Retinal pigment epithelial cell (primary cell): Measurements from ENCODE around the gene PPFIBP1.
"Not testable (repeated sequence)": the region's sequence is repeated elsewhere in the genome, so short reads cannot be mapped to it uniquely, and the experiment has no call there.

ENCODE experiments used
- DNase-seq: peaks from one replicate; pipeline ENCODE4 v3.0.0-alpha.2; 2010; ENCODE audit warnings: low read depth
- H3K4me3 ChIP-seq: 2 replicates; pipeline ENCODE4 v1.5.1; 2011; ENCODE audit warnings: mild to moderate bottlenecking, low read length, control low read depth, moderate library complexity
- CTCF ChIP-seq: conservative IDR thresholded peaks from 2 replicates; pipeline ENCODE4 v1.5.1; 2011; ENCODE audit warnings: low read depth, low read length, control low read depth, inconsistent platforms

The PPFIBP1 gene

DNA sequence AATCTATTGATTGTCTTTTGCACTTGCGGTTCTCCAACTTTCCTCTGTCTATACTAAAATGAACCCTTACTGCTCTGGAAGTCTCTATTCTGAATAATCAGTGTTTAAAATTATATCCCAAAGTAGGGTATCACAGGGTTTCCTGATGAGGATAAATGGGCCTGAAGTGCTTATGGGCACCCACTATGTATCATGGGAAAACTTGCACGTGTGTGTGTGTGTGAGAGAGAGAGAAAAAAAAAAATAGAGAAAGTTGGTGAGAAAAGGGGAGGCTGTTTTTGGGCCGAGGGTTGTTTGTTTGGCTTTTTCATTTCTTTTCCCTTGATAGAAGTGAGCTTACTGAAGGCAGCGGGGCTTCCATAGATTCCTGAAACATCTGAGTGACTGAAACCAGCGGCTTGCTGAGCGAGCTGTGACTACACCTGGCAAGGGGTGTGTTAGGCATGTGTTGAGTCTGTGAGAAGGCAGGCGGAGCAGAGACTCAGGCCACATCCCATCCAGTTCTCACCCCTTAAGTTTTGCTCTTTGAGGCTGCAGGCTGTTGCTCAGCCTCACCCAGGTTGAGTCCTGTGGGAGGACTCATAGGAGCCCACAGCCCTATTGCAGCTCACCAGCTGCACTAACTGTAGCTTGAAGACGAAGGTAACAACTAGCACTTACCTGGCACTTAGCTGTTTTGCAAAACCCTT, 17.2 kb downstream of the PPFIBP1 start:
- TF ChIP-seq CTCF, result no peak

DNA sequence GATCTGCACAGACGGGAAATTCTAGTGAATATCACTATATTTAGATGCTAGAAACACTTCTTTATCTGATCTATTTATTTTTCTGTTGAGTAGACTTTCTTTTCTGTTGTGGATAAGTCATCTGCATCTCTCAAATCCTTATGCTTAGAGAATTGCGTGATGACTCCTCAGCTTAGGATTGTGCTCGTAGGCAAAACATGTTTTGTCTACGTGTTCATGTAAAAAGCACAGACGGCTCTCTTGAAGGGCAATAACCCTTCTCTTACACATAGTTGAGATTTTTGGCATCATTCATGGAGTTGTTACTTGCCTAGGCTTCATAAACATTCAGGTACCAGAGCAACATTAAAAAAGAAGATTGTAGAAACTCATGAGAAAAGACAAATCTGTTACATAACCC, 18.6 kb downstream of the PPFIBP1 start:
- H3K4me3 ChIP-seq, result no peak overlapping the region
- no peak for TF ChIP-seq CTCF
- DNase-seq, result no peak

More for the DNA sequence above, 17.2 kb downstream of the PPFIBP1 start:
- DNase-seq, result no peak
- H3K4me3 ChIP-seq, result no peak overlapping the region

DNA sequence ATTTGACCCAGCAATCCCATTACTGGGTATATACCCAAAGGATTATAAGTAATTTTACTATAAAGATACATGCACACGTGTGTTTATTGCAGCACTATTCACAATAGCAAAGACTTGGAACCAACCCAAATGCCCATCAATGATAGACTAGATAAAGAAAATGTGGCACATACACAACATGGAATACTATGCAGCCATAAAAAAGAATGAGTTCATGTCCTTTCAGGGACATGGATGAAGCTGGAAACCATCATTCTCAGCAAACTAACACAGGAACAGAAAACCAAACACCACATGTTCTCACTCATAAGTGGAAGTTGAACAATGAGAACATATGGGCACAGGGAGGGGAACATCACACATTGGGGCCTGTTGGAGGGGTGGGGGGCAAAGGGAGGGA, 20.9 kb downstream of the PPFIBP1 start:
- DNase-seq, H3K4me3 ChIP-seq: not testable (repeated sequence)

DNA sequence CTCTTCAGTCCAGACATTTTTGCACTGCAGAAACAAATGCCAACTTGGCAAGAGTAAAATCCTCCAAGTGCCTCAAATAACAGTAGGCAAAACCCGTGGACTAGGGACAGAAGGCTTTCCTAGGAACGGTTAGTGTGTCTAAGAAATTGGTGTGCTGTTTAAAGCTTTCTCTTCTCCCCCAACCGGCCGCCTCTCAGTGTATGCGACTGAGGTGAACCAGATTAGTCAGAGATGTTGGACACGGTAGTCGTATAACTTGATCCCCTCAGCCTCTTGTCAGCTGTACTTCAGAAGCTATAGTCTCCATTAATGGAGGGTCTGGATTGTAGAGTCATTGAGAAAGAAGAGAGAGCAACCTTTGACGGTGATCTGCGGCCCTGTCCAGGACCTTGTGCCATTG, 21.7 kb downstream of the PPFIBP1 start:
- DNase-seq, result no peak
- no peak overlapping the region for H3K4me3 ChIP-seq

DNA sequence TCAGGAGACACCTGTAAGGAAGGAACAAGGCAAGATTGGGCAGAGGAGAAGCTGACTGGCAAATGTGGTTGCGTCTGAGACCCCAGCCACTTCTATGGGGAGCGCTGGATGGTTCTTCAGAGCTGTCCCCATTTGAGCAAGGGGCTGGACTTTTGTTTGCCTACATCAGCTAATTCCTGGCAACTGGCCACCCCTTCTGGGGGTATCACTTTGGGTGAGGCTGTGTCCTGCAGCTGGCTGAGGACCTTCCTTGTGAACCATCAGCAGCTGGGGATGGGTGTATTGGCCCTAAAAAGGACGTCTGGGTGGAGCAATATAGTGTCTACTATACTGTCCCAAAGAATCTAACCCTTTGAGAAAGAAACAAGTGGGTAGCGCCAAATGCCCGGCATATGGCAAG, 23.6 kb downstream of the PPFIBP1 start:
- no peak for DNase-seq
- no peak for TF ChIP-seq CTCF
- H3K4me3 ChIP-seq, result no peak overlapping the region

More for the DNA sequence above, 21.7 kb downstream of the PPFIBP1 start:
- TF ChIP-seq CTCF, result no peak

- no peak for TF ChIP-seq CTCF
- no peak for DNase-seq
- H3K4me3 ChIP-seq, result no peak overlapping the region
Observed at GRCh38 chr12:27548301-27549199, 24.5 kb downstream of the PPFIBP1 start.

- DNase-seq, result no peak
- no peak for TF ChIP-seq CTCF
- H3K4me3 ChIP-seq, result no peak overlapping the region
Observed at GRCh38 chr12:27549236-27549800, 25.3 kb downstream of the PPFIBP1 start.
